SJSA1 (cell line): ENCODE measurements around the gene TEX47. TPM values are rescaled to one million over a fixed set of nuclear protein-coding genes. Genes with fewer than 3 reads are reported as not detected.
A peak's percentile ranks its signal among the peaks of the same experiment; 100 is the strongest.

Source experiments
- DNase-seq, 2 experiments: peaks; one replicate each; pipeline ENCODE4 v3.0.0-alpha.2; 2015 to 2020; ENCODE audit warnings: low spot score in 2 of 2, low read depth in 1 of 2
- H3K27ac ChIP-seq: fragments of 250-450 bp; sonication (Bioruptor Pico); 2 replicates; pipeline ENCODE4 v1.5.1; 2020; ENCODE audit warnings: mild to moderate bottlenecking, moderate library complexity
- H3K27me3 ChIP-seq: fragments of 250-450 bp; sonication (Bioruptor Pico); replicated peaks from 2 replicates; pipeline ENCODE4 v1.5.1; 2020; ENCODE audit warnings: mild to moderate bottlenecking, moderate library complexity
- H3K36me3 ChIP-seq: fragments of 250-450 bp; sonication (Bioruptor Pico); 2 replicates; pipeline ENCODE4 v1.5.1; 2020; ENCODE audit warnings: mild to moderate bottlenecking
- H3K4me1 ChIP-seq: fragments of 250-450 bp; sonication (Bioruptor Pico); replicated peaks from 2 replicates; pipeline ENCODE4 v1.6.1; 2021; ENCODE audit warnings: mild to moderate bottlenecking
- H3K4me3 ChIP-seq: fragments of 250-450 bp; sonication (Bioruptor Pico); 2 replicates; pipeline ENCODE4 v1.5.1; 2020; ENCODE audit warnings: mild to moderate bottlenecking
- H3K9me3 ChIP-seq: fragments of 250-450 bp; sonication (Bioruptor Pico); replicated peaks from 2 replicates; pipeline ENCODE4 v1.5.1; 2020; ENCODE audit warnings: mild to moderate bottlenecking
- total RNA-seq: library from RNA; depleted of rRNA; stranded (reverse); fragments of >200 nt; shearing (Covaris generic); gene quantifications from 2 replicates; pipeline ENCODE4 v1.2.3, GENCODE V29; 2014; rRNA removed

Gene TEX47
- total RNA-seq, 1 experiment from 2014 or later = not detected

GRCh38 chr7:88771417-88771816 is 24.1 kb downstream of the TEX47 start:
- Histone ChIP-seq H3K36me3 (no peaks in the 10 kb centered on the region), H3K4me3 (no peak overlapping the region), H3K4me1 (no peaks in the 10 kb centered on the region), H3K9me3 (no peaks in the 10 kb centered on the region), H3K27me3 (no peaks in the 10 kb centered on the region), H3K27ac (no peak overlapping the region)
- DNase-seq = no peak

DNA sequence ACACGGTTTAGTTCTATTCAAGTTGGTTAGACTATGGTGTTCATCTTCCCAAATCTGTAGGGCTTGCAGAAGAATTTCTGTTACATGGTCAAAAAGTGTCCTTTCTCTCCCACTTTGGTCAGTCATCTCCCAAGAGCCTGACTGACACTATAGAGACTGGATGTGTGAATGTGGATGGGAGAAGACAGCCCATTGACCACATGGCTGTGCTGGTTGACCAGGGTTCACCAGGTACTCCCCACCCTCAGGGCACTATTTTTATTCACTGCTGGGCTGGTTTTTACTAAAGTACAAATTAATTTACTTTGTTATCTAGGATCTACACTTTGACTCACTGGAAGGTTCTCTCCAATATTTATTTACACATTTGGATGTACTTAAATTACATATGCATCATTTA is 33.8 kb downstream of the TEX47 start:
- H3K36me3 ChIP-seq = no peaks in the 10 kb centered on the region
- H3K9me3 ChIP-seq = no peaks in the 10 kb centered on the region
- no peak overlapping the region for H3K27ac ChIP-seq
- H3K4me3 ChIP-seq = no peak overlapping the region
- peaks cover 32% of the 10 kb centered on the region for H3K27me3 ChIP-seq
- peaks cover 6% of the 10 kb centered on the region; the same call in 1 of the 2 replicates for H3K4me1 ChIP-seq
- DNase-seq = no peak

GRCh38 chr7:88760136-88760515 is 35.4 kb downstream of the TEX47 start:
- peaks cover 6% of the 10 kb centered on the region; the same call in 1 of the 2 replicates for H3K4me1 ChIP-seq
- H3K27me3 ChIP-seq = peaks cover 35% of the 10 kb centered on the region
- no peak overlapping the region for H3K27ac ChIP-seq
- no peak overlapping the region for H3K4me3 ChIP-seq
- DNase-seq = no peak
- no peaks in the 10 kb centered on the region for H3K36me3 ChIP-seq
- H3K9me3 ChIP-seq = no peaks in the 10 kb centered on the region

GRCh38 chr7:88759230-88760135 is 36.1 kb downstream of the TEX47 start, which contains the start of gene ZNF804B:
TSS of gene ZNF804B (plus strand) at chr7:88759700. CDS start at chr7:88759977, 277 bp downstream.
- Histone ChIP-seq H3K36me3 (no peaks in the 10 kb centered on the region), H3K4me1 (peaks cover 6% of the 10 kb centered on the region; the same call in 1 of the 2 replicates), H3K27ac (no peak within 1 kb of the TSS), H3K4me3 (peak within 1 kb of the TSS; percentile 8; the same call in 1 of the 2 replicates), H3K9me3 (no peaks in the 10 kb centered on the region), H3K27me3 (peaks cover 35% of the 10 kb centered on the region)
- DNase-seq = peak in 1 of 2 experiments; percentile 1

- H3K27ac ChIP-seq = no peak overlapping the region
- peaks cover 35% of the 10 kb centered on the region for H3K27me3 ChIP-seq
- H3K4me1 ChIP-seq = peaks cover 6% of the 10 kb centered on the region; the same call in 1 of the 2 replicates
- H3K4me3 ChIP-seq = peak overlapping the region; percentile 8; the same call in 1 of the 2 replicates
- no peaks in the 10 kb centered on the region for H3K36me3 ChIP-seq
- H3K9me3 ChIP-seq = no peaks in the 10 kb centered on the region
- DNase-seq = peak in 1 of 2 experiments; percentile 13
Measured at GRCh38 chr7:88758381-88759229, 36.9 kb downstream of the TEX47 start.

GRCh38 chr7:88757371-88757770 is 38.2 kb downstream of the TEX47 start:
- Histone ChIP-seq H3K27ac (no peak overlapping the region), H3K4me1 (peaks cover 6% of the 10 kb centered on the region; the same call in 1 of the 2 replicates), H3K4me3 (no peak overlapping the region), H3K36me3 (no peaks in the 10 kb centered on the region), H3K27me3 (peaks cover 35% of the 10 kb centered on the region), H3K9me3 (no peaks in the 10 kb centered on the region)
- no peak for DNase-seq

- H3K27ac ChIP-seq = no peak overlapping the region
- H3K36me3 ChIP-seq = no peaks in the 10 kb centered on the region
- H3K27me3 ChIP-seq = peaks cover 35% of the 10 kb centered on the region
- H3K4me1 ChIP-seq = peaks cover 6% of the 10 kb centered on the region; the same call in 1 of the 2 replicates
- no peak for DNase-seq
- no peak overlapping the region for H3K4me3 ChIP-seq
- H3K9me3 ChIP-seq = no peaks in the 10 kb centered on the region
Measured at GRCh38 chr7:88756802-88757201, 38.7 kb downstream of the TEX47 start.

DNA sequence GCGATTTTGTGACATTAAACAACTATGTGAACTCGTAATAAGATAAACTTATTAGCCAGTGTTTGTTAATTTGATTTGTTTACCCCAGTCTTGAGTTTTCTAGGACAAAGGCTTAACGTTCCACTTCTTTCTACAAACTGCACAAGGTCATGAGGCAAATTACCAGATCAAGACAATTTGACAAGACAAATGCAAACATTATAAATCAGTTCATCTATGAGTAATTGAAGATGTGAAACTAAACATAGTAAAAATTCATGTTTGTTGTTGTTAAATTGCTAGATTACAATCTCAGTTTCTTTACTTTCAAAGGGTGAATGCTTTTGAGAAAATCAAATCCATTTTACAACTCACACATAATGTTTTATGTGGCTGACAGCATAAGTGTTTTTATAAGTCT is 49.4 kb downstream of the TEX47 start:
- no peaks in the 10 kb centered on the region for H3K4me1 ChIP-seq
- H3K9me3 ChIP-seq = no peaks in the 10 kb centered on the region
- no peaks in the 10 kb centered on the region; the same call in 1 of the 2 replicates for H3K27me3 ChIP-seq
- no peak overlapping the region for H3K27ac ChIP-seq
- no peak for DNase-seq
- H3K4me3 ChIP-seq = no peak overlapping the region
- H3K36me3 ChIP-seq = no peaks in the 10 kb centered on the region

Other genes starting within 250 kb of the TEX47 start
- not detected in 2 replicates for gene ZNF804B, start 36.0 kb downstream of the TEX47 start, total RNA-seq